IPS-11a (cell line): ENCODE results near the gene SLC43A3.
A peak's percentile ranks its signal among the peaks of the same experiment; 100 is the strongest.

Source experiments
- H3K4me3 ChIP-seq: one replicate; pipeline ENCODE4 v1.5.1; 2013; ENCODE audit warnings: low read depth, low read length, control low read depth

SLC43A3 gene

DNA sequence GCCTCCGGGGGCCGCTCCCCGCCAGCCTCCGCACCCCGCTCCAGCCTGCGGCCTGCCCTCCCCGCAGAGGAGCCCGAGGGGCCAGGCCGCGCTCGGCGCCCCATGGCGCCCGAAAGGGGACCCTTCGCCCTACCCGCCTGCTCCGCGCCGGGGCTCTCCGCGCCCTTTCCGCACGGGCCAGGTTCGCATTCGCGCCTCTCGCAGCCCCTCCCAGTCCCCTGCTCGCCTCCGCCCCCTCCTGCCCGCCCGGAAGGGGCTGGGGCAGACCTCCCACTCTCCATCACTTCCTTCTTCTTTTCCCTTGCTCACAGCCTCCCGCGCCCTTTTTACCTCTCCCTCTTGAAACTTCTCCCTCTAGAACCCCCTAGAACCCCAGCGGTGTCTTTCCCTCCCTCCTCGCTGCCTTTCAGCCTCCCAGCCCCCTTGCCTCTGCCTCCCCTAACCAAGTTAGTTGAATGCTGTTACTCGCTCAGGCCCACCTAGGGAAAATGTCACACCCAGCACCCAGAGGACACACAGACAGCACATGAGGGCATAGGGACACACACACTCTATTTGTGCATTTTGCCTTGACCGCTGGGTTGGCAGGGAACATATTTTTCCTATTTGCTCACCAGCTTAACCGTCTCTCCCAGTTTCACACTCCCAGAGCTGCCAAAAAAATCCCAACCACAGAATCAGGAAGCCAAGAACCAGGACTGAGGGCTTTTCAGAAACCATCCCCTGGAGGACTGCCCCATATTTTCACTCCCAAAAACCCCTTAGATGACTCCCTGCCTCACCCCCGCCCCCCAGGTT is at the start of gene SLC43A3:
Gene SLC43A3 (minus strand): TSS at position 193 of the 798 bp plus-strand sequence. CDS start 949 bp downstream, outside the sequence.
- peak within 1 kb of the TSS; percentile 33 for H3K4me3 ChIP-seq

DNA sequence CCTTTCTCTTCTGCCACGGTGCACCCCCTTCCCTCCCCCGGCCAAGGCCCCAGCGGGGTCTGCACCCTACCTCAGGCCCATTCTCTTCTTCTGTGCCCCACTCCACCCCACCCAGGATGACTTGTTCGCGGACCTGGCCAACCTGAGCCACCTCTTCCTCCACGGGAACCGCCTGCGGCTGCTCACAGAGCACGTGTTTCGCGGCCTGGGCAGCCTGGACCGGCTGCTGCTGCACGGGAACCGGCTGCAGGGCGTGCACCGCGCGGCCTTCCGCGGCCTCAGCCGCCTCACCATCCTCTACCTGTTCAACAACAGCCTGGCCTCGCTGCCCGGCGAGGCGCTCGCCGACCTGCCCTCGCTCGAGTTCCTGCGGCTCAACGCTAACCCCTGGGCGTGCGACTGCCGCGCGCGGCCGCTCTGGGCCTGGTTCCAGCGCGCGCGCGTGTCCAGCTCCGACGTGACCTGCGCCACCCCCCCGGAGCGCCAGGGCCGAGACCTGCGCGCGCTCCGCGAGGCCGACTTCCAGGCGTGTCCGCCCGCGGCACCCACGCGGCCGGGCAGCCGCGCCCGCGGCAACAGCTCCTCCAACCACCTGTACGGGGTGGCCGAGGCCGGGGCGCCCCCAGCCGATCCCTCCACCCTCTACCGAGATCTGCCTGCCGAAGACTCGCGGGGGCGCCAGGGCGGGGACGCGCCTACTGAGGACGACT is 49.3 kb upstream of the SLC43A3 start:
- no peak overlapping the region for H3K4me3 ChIP-seq

DNA sequence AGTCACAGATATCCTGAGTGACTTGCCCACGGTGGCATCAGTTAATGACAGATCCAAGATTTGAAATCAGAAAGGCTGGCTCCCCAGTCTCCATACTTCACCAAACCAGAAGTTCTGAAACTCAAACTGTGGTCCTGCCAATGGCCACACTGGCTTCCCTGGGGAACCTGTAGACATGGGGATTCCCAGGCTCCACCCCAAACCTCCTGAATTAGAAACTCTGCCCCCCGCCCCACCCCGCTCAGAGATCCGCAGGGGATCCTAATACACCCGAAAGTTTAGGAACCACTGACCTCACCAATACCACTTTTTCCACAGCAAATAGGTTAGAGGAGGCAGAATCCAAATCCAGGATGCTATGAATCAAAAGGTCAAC is 48.7 kb upstream of the SLC43A3 start:
- H3K4me3 ChIP-seq: no peak overlapping the region

DNA sequence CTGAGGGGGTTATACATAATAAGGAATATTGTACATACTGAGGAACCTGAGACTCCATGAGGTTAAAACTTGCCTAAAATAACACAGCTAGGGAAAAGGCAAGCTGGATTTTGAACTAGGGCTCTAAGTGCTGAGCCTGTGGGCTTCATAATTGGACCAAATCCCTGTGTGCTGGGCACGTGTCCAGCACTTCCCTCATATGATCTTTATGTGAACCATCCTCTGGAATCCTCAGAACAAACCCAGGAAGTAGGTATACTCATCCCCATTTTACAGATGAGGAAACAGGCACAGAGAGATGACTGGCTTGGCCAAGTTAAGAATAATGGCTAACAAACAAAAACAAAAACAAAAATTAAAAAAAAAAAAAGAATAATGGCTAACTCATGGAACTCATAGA is 48.3 kb upstream of the SLC43A3 start:
- H3K4me3 ChIP-seq: no peak overlapping the region

DNA sequence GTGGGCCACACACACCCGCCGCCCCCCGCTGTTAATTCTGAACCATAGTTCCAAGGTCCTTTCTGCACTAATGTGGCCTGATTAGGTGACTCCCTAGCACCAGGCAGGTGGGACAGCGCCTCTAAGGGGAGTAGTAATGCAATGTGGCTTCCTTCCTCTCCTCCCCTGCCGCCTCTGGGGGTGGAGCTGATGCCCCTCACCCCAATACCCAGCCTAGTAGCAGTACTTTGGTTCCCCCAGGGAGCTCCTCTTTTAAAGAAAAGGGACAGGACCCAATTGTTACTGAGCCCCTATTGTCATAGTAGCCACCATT is 47.8 kb upstream of the SLC43A3 start:
- H3K4me3 ChIP-seq: no peak overlapping the region

DNA sequence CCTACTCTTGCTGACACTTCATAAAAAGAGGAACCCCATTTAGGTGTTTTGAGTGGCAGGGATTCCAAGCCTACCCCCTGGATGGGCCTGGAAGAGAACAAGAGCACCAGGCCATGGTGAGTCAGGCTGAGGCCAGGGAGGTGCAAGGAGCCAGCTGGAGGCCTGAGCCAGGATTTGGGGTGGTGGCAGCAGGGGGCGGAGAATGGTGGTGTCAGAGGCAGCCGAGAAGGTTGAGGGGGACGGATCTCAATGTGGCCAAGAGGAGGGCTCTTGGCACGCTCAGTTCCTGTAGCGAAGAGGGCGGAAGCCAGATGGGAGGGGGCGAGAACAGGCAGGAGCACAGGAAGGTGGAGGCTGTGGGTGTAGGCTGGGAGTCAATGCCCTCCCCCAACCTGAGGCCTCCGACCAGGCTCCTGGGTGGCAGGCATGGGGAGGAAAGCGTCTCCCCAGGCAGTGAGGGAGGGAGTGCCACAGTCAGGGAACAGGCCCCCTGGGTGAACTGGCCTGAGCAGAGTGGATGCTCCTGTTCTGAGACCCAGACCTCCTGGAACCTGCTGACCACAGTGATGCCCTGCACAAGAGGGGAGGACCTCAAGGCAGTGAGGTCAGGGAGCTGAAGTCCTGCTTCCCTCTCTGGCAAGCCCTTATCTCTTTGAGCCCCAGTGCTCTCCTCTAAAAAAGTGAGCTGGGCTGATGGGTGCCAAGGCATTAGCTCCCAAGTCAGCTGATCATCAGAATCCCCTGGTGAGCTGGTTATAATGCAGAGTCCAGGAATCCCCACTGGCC is 47.3 kb upstream of the SLC43A3 start:
- no peak overlapping the region for H3K4me3 ChIP-seq

DNA sequence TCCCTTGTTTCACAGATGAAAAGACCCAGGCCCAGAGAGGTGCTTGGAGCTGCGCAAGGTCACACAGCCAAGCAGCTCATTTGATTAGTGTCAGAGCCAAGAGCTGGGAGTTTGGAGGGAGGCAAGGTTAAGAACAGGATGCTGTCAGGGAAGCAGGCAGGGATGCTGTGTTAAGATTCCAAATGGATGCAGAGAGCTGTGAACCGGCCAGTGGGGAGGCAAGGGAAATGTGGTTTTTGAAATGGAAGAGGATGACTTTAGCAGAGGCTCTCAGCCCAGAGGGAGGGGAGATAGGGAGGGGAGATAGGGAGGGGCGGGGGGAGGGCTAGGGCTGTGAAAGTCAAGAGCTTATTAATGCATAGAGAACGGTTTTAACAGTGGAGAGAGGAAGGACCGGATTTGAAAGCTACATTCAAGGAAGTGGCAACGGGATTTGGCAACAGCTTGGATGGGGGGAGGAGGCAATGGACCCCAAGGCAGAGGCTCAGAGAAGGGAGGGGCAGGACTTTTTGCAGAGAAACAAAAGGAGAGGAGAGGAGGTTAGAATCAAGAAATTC is 46.4 kb upstream of the SLC43A3 start:
- no peak overlapping the region for H3K4me3 ChIP-seq

DNA sequence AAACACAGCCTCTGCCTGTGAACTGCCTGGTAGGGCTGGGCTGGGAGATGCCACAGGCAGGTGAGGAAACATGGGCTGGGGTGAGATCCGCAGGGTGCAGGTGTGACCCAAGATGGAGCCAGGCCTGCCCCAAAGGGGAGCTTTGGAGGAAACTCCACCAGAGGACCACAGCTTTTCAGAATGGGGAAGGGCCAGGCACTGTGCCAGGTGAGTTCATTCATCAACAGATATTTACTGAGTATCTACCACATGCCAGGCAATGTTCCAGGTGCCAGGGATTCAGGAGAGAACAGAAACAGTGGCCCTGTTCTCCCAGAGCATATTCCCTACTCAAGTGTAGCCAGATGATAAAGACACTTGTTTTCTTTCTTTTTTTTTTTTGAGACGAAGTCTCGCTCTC is 44.6 kb upstream of the SLC43A3 start:
- H3K4me3 ChIP-seq: no peak overlapping the region

DNA sequence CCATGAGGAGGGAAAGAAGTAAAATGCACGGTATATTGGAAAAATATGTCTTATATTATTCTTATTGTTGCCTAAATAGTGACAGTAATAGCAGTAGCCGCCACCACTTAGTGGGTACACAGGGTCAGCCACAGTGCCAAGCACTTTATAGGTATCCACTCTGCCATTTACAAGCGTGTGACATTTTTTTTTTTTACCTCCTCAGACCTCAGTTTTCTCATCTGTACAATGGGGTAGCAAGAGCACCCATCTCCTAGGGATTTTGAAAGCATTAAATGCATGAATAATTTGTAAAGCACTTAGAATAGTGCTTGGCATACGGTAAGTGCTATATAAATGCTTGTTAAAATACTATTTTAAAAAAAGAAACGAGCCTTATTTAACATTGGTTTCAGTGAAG is 42.3 kb upstream of the SLC43A3 start:
- no peak overlapping the region for H3K4me3 ChIP-seq

DNA sequence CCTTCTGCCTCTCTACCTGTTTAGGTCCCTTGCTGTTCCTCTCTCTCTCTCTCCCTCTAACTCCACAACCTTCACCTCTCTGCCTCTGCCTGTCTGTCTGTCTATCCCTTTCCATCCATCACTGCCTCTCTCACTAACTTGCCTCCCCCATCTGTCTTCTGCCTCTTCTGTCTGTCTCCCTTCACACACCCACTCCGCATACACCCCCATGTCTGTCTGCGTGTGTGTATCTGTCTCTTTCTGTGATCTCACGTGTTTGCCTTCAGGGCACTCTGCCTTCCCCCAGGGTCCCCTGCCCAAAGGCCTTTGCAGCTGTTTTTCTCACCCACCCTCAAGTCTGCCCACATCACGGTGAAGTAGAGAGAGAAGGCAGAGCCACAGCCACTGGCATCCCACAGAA is 41.4 kb upstream of the SLC43A3 start:
- H3K4me3 ChIP-seq: no peak overlapping the region

DNA sequence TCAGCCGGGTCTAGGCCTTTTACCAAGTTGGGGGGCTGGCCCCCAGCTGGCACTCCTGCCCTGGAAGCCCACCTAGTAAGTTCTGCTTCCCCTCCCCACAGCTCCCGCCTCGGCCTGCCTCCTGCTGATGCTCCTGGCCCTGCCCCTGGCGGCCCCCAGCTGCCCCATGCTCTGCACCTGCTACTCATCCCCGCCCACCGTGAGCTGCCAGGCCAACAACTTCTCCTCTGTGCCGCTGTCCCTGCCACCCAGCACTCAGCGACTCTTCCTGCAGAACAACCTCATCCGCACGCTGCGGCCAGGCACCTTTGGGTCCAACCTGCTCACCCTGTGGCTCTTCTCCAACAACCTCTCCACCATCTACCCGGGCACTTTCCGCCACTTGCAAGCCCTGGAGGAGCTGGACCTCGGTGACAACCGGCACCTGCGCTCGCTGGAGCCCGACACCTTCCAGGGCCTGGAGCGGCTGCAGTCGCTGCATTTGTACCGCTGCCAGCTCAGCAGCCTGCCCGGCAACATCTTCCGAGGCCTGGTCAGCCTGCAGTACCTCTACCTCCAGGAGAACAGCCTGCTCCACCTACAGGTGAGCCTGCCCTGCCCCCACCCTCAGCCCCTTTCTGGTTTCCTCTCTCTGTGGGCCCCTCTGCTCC is 40.7 kb upstream of the SLC43A3 start:
- H3K4me3 ChIP-seq: no peak overlapping the region

DNA sequence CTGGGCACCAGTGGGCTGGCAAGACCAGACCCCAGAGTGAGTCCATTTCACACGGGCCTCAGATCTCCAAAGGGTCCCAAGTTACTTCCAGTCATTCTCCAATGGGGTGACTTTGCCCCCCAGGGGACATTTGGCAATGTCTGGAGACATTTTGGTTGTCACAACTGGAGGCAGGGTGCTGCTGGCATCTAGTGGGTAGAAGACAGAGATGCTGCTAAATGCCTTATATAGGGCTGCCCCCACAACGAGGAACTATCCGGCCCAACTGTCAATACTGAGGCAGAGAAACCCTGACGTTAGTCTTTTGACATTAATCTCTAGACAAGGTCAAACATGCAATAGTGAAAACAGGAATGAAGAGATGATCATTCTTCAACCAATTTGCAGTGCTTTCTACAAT is 39.8 kb upstream of the SLC43A3 start:
- no peak overlapping the region for H3K4me3 ChIP-seq

DNA sequence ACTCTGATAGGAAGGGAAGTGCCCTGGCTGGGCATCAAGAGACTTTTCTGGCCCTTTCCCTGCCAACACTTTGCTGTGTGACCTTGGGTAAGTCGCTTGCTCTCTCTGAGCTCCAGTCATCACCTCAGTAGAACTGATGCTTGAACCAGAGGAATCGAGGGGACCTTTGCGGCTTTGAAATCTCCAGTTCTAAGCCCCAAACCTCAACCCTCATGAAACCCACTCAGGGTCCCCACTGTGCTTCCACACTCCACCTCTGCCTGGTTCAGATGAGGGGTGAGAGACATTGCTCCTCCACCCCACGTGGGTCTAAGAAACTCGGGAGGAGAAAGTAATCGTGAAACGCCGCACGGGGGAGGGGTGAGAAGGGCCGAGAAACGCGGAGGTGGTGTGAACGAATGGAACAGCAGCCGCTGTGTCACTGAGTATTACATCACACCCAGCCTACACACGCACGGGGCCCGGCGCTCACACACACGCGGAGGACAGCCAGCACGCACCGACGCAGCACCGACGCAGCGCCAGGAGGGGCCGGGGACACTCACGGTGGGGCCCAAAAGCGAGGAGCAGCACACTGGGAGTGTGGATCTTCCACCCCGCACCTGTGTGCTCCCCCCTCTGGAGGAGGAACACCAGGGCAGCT is 37.7 kb upstream of the SLC43A3 start:
- H3K4me3 ChIP-seq: no peak overlapping the region

DNA sequence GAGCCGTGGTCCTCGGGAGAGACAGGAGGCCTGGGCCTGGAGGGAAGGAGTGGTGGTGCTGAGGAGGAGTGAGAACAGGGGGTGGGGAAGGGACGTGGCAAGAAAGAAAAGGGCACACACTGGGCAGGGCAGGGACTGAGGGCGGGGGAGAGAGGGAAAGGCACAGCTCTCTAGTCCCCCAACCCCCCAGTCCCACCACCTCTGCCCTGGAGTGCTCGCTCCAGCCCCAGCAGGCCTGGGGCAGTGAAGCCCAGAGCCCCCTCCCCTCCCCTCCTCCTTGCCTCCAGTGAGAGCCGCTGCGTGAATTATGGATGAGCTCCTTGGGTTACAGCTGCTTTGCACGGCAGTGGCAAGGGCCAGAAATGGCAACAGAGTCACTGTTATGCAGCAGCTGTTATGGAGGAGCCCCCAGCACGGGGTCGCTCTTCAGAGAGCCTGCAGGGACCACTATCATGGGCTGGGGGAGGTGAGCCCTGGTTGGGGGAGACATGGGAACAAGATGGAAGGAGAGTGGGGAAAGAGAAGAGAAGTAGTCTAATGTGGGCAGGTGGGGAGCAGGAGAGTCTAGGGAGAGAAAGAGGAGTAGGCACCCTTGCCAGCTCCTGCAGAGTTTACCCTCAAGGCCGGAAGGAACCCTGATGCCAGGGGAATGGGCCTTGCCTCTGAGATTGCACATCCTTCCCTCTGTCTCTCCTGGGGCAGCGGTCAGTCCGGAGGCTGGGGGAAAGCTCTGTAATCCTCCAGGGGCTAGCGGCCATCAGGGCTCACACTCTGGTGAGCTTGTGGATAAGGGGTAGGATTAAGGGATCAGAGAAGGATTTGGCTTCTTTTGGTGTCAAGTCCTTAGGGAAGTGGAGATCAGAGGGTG is 37.0 kb upstream of the SLC43A3 start:
- H3K4me3 ChIP-seq: no peak overlapping the region

DNA sequence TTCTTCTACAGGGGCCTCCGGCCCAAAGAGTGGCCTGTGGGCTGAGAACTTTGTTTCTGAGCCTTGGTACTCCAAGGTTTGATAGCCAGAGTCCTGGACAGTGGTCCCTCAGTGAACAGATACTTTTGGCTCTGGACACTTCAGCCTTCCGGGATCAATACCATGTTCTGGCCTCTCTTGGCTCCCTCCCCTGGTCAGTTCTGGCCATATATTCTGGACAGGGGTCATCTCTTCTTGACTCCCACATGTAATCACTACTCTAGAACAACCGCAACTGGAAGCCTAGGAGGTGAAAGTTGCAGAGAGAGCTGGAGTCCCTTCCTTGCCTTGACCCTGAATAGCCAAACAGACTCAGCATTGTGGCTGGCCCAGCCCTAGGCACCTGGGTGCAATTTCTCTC is 35.7 kb upstream of the SLC43A3 start:
- H3K4me3 ChIP-seq: no peak overlapping the region

DNA sequence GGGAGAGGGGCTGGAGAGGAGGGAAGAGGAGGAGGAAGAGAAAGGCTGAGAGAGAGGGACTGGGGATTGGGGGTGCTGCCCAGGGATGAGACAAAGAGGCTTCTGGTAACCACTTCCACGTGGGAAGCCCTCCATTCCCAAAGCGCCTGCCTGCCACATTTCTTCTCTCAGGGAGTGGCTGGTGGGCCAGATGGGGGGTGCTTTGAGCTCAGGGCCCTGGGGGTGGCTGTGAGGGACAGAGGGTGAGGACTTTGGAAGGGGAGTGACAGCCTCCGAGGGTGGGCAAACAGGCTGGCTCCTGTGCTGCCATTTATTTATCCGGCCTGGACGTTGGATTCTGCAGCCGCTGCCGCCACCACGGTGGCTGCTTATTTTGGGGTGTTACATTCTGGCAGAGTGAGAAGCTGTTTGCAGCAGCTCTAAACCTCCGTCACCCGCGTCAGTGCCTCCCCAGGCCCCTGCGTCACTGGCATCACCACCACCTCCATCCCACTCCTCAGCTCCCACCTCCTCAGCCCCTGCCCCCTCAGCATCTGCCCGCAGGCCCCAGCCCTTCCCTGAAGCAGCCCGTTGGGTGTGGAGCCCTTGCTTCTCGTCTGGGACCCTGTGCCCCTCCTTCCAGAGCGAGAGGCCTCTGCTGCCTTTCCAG is 35.0 kb upstream of the SLC43A3 start:
- no peak overlapping the region for H3K4me3 ChIP-seq

DNA sequence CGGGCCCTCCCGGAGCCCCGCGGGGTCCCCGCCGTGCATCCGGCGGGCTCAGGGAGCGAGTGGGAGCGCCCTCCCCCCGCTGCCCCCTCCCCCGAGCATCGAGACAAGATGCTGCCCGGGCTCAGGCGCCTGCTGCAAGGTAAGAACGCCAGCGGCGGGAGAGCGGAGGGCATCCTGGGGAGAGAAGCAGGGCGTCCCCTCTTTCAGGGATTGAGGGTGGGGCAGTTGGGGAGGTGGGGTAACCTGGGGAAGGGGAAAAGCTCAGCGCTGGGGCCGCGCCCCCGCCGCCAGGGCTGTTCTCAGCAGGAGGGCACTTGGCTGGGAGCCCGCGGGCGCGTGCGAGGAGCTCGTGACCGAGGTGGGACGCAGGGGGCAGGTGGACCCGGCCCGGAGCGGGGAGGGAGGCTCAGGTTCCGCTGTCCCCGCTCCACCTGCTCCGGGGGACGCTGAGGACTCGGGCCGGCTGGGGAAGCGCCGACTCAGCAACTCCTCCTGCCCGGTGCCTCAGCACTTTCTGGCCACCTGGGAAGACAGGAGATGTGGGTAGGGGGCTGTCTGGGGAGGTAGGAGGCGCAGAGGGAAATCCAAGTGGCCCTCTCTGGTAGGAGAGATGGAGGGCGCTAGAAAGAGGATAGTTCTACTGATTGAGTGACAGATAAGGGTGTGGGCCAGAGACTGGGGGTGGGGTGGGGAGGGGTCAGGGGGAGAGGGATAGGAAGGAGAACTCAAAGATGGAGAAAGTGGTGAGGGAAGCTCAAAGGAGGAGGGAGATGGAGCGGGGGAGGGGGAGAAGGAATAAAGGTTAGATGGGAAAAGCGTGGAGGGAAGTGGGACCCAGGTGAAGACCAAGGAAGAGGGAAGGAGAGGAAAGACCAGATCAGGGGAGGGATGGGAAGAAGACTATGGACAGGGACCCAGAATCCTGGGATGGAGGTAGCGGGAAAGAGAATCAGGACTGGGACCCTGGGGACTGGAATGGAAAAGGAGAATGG is 34.1 kb upstream of the SLC43A3 start:
- H3K4me3 ChIP-seq: peak overlapping the region; percentile 59
